ENCODE results near the gene RAB22A. TPM values are rescaled to one million over a fixed set of nuclear protein-coding genes. Genes with fewer than 3 reads are reported as not detected.

RAB22A gene
- total RNA-seq, 1 experiment from 2014 or later = 9.9 TPM

DNA sequence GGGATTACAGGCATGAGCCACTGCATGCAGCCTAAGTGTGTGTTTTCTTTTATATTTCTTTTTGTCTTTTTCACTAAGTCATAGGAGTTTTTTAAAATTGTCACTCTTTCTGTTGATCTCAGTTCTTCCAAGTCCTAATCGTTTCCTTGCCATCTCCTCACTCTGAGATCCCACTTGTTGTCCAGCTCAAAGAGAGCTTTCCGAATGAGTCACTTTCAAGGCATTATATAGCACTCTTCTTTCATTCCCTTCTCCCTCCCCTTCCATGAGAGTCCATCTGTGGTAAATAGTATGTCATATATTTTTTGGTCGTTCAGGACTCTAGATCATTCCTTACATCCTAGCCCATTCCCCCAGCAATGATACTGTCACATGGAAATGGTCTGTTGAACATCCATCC is 83.8 kb downstream of the RAB22A start:
- Histone ChIP-seq H3K79me2 (ENCODE audit: insufficient read depth, low read length) (peaks cover 91% of the 10 kb centered on the region), H3K4me1 (ENCODE audit: control insufficient read depth in 1 of 2, insufficient read depth in 2 of 2, low read length in 2 of 2) (peaks cover 13 to 15% of the 10 kb centered on the region in 2 experiments), H3K27me3 (ENCODE audit: insufficient read depth, low read length) (no peaks in the 10 kb centered on the region), H3K9me3 (ENCODE audit: control insufficient read depth in 1 of 2, insufficient read depth in 1 of 2, low read depth in 1 of 2, low read length in 2 of 2) (no peaks in the 10 kb centered on the region), H2AFZ (ENCODE audit: low read depth, low read length, poor library complexity, severe bottlenecking) (no peak overlapping the region), H3K9me2 (ENCODE audit: insufficient read depth) (no peaks in the 10 kb centered on the region), H4K20me1 (ENCODE audit: insufficient read depth) (peaks cover 16% of the 10 kb centered on the region; the same call in 1 of the 2 replicates), H3K27ac (ENCODE audit: low read depth, low read length) (no peak overlapping the region), H3K9ac (ENCODE audit: low read length) (no peak overlapping the region), H3K36me3 (ENCODE audit: control insufficient read depth in 1 of 2, insufficient read depth in 2 of 2, low read length in 2 of 2) (peaks cover 11 to 17% of the 10 kb centered on the region in 2 experiments; a peak in 3 of 4 replicates), H3K4me3 (replicated peaks in 1 of 2; ENCODE audit: low read depth in 1 of 2, low read length in 2 of 2) (no peak overlapping the region), H3K4me2 (ENCODE audit: low read length) (no peak overlapping the region)
- ATAC-seq (no peak), DNase-seq (ENCODE audit: low read depth, low spot score) (no peak)
- TF ChIP-seq POLR2A (IDR thresholded peaks at IDR 0.05; ENCODE audit: borderline replicate concordance, extremely low read depth, insufficient read depth, insufficient read length) = no peak
- TF ChIP-seq, protein P1, sequence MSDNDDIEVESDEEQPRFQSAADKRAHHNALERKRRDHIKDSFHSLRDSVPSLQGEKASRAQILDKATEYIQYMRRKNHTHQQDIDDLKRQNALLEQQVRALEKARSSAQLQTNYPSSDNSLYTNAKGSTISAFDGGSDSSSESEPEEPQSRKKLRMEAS (IDR thresholded peaks at IDR 0.05) = no peak
- TF ChIP-seq SIN3A (IDR thresholded peaks at IDR 0.05; ENCODE audit: low read depth) = no peak
- TF ChIP-seq SP1 (IDR thresholded peaks at IDR 0.05; ENCODE audit: low read depth) = no peak
- TF ChIP-seq, protein P2, sequence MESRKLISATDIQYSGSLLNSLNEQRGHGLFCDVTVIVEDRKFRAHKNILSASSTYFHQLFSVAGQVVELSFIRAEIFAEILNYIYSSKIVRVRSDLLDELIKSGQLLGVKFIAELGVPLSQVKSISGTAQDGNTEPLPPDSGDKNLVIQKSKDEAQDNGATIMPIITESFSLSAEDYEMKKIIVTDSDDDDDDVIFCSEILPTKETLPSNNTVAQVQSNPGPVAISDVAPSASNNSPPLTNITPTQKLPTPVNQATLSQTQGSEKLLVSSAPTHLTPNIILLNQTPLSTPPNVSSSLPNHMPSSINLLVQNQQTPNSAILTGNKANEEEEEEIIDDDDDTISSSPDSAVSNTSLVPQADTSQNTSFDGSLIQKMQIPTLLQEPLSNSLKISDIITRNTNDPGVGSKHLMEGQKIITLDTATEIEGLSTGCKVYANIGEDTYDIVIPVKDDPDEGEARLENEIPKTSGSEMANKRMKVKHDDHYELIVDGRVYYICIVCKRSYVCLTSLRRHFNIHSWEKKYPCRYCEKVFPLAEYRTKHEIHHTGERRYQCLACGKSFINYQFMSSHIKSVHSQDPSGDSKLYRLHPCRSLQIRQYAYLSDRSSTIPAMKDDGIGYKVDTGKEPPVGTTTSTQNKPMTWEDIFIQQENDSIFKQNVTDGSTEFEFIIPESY (IDR thresholded peaks at IDR 0.05; ENCODE audit: extremely low read depth, insufficient replicate concordance, low read length) = no peak
- no peak for TF ChIP-seq FOSL1 (IDR thresholded peaks at IDR 0.05; ENCODE audit: low read depth)
- TF ChIP-seq ELF1 (IDR thresholded peaks at IDR 0.05; ENCODE audit: borderline replicate concordance, low read depth) = no peak
- no peak for TF ChIP-seq RAD21 (IDR thresholded peaks at IDR 0.05; ENCODE audit: low read depth)
- intact Hi-C loops (cut with micrococcal nuclease) = no loop called here
- CTCF ChIA-PET = no interaction called here
- POLR2A ChIA-PET = no interaction called here
- BruUV-seq (replicated peaks) = no TSS peak
- RAD21 ChIA-PET (ENCODE audit: low non-redundant PET in 1 of 2, low total read pairs in 2 of 2, uncharacterized antibody in 2 of 2, unreplicated experiment in 2 of 2) = no interaction called here

DNA sequence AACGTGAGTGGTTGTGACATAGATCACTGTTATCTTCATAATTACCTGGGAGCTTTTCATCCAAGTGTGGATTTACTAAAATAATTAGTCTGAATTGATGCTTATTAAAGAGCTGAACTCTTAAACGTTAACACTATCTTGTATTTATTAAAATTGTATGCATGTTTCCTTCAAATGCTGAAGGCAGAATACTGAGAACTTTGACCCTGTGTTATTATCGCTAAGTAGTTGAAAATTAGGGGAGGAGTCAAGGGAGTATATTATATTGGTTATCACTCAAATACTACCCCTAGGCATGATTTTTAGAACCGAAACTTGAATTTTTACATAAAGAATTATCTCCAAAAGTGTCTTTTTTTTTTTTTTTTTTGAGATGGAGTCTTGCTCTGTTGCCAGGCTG is 85.3 kb downstream of the RAB22A start:
- no peak overlapping the region for H3K4me2 ChIP-seq (ENCODE audit: low read length)
- no peaks in the 10 kb centered on the region for H3K9me2 ChIP-seq (ENCODE audit: insufficient read depth)
- no TSS peak for BruUV-seq (replicated peaks)
- ATAC-seq (no peak), DNase-seq (ENCODE audit: low read depth, low spot score) (no peak)
- ChIA-PET POLR2A (no interaction called here), RAD21 (ENCODE audit: low non-redundant PET in 1 of 2, low total read pairs in 2 of 2, uncharacterized antibody in 2 of 2, unreplicated experiment in 2 of 2) (no interaction called here), CTCF (no interaction called here)
- no peaks in the 10 kb centered on the region for H3K27me3 ChIP-seq (ENCODE audit: insufficient read depth, low read length)
- peaks cover 11 to 15% of the 10 kb centered on the region in 2 experiments; a peak in 3 of 4 replicates for H3K36me3 ChIP-seq (ENCODE audit: control insufficient read depth in 1 of 2, insufficient read depth in 2 of 2, low read length in 2 of 2)
- peaks cover 10 to 14% of the 10 kb centered on the region in 2 experiments for H3K4me1 ChIP-seq (ENCODE audit: control insufficient read depth in 1 of 2, insufficient read depth in 2 of 2, low read length in 2 of 2)
- H3K27ac ChIP-seq (ENCODE audit: low read depth, low read length) = no peak overlapping the region
- H2AFZ ChIP-seq (ENCODE audit: low read depth, low read length, poor library complexity, severe bottlenecking) = no peak overlapping the region
- peaks cover 99% of the 10 kb centered on the region for H3K79me2 ChIP-seq (ENCODE audit: insufficient read depth, low read length)
- H3K4me3 ChIP-seq (replicated peaks in 1 of 2; ENCODE audit: low read depth in 1 of 2, low read length in 2 of 2) = no peak overlapping the region
- intact Hi-C loops (cut with micrococcal nuclease) = no loop called here
- peaks cover 20% of the 10 kb centered on the region; the same call in 1 of the 2 replicates for H4K20me1 ChIP-seq (ENCODE audit: insufficient read depth)
- H3K9ac ChIP-seq (ENCODE audit: low read length) = no peak overlapping the region
- no peaks in the 10 kb centered on the region for H3K9me3 ChIP-seq (ENCODE audit: control insufficient read depth in 1 of 2, insufficient read depth in 1 of 2, low read depth in 1 of 2, low read length in 2 of 2)
- TF ChIP-seq POLR2A (IDR thresholded peaks at IDR 0.05; ENCODE audit: borderline replicate concordance, extremely low read depth, insufficient read depth, insufficient read length) (no peak), ZNF274 (IDR thresholded peaks at IDR 0.05; ENCODE audit: low read depth, low read length) (no peak), ZFX (IDR thresholded peaks at IDR 0.05) (no peak), FOSL1 (IDR thresholded peaks at IDR 0.05; ENCODE audit: low read depth) (no peak), SP1 (IDR thresholded peaks at IDR 0.05; ENCODE audit: low read depth) (no peak), SRF (IDR thresholded peaks at IDR 0.05; ENCODE audit: low read depth) (no peak), EGR1 (IDR thresholded peaks at IDR 0.05; ENCODE audit: low read depth) (no peak), YY1 (IDR thresholded peaks at IDR 0.05; ENCODE audit: extremely low read depth, insufficient replicate concordance, low read depth, low read length) (no peak)
- TF ChIP-seq, protein P3, sequence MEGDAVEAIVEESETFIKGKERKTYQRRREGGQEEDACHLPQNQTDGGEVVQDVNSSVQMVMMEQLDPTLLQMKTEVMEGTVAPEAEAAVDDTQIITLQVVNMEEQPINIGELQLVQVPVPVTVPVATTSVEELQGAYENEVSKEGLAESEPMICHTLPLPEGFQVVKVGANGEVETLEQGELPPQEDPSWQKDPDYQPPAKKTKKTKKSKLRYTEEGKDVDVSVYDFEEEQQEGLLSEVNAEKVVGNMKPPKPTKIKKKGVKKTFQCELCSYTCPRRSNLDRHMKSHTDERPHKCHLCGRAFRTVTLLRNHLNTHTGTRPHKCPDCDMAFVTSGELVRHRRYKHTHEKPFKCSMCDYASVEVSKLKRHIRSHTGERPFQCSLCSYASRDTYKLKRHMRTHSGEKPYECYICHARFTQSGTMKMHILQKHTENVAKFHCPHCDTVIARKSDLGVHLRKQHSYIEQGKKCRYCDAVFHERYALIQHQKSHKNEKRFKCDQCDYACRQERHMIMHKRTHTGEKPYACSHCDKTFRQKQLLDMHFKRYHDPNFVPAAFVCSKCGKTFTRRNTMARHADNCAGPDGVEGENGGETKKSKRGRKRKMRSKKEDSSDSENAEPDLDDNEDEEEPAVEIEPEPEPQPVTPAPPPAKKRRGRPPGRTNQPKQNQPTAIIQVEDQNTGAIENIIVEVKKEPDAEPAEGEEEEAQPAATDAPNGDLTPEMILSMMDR (IDR thresholded peaks at IDR 0.05 in 2 of 3, conservative IDR thresholded peaks at IDR 0.05 in 1 of 3; ENCODE audit: borderline replicate concordance in 1 of 3, insufficient read depth in 1 of 3, low read depth in 2 of 3, low read length in 2 of 3) = no peak
- TF ChIP-seq, protein P4, sequence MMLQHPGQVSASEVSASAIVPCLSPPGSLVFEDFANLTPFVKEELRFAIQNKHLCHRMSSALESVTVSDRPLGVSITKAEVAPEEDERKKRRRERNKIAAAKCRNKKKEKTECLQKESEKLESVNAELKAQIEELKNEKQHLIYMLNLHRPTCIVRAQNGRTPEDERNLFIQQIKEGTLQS (IDR thresholded peaks at IDR 0.05) = no peak

Measured in HCT116 (cell line).